Gastroesophageal sphincter (tissue), 4 donors: ENCODE data around the gene STARD10. TPM values are rescaled to one million over a fixed set of nuclear protein-coding genes. Genes with fewer than 3 reads are reported as not detected.

Experiments
- ATAC-seq: fragments of 150-250 bp; one replicate; pipeline ENCODE4 v1.9.1; 2016; ENCODE audit warnings: mild to moderate bottlenecking, moderate library complexity
- H3K27ac ChIP-seq, 4 donors: fragments of 200-600 bp; sonication (generic) in 3 of 4; 1 replicate in 3 of 4; 2 replicates in 1 of 4; pipeline ENCODE4 v1.5.1; 2016 to 2019
- H3K27me3 ChIP-seq: fragments of 200-600 bp; sonication (generic); one replicate; pipeline ENCODE4 v1.5.1; 2019
- H3K36me3 ChIP-seq, 2 donors: fragments of 200-600 bp; sonication (generic); one replicate each; pipeline ENCODE4 v1.5.1; 2019; ENCODE audit warnings: control low read depth in 1 of 2
- H3K4me1 ChIP-seq, 3 donors: fragments of 200-600 bp; sonication (generic); 1 replicate in 2 of 3; 2 replicates in 1 of 3; pipeline ENCODE4 v1.5.1; 2016 to 2019; ENCODE audit warnings: control low read depth in 2 of 3
- H3K4me3 ChIP-seq, 2 donors: fragments of 200-600 bp; sonication (generic); one replicate each; pipeline ENCODE4 v1.5.1; 2019; ENCODE audit warnings: mild to moderate bottlenecking in 1 of 2, moderate library complexity in 1 of 2
- H3K9me3 ChIP-seq, 3 donors: fragments of 200-600 bp; sonication (generic); one replicate each; pipeline ENCODE4 v1.5.1; 2017 to 2019; ENCODE audit warnings: control low read depth in 2 of 3
- CTCF ChIP-seq, 4 experiments: fragments of 200-600 bp in 2 of 4; fragments of 450-650 bp in 2 of 4; sonication (generic) in 1 of 4; IDR thresholded peaks; one replicate each; pipeline ENCODE4 v1.5.1; 2017 to 2019; ENCODE audit warnings: antibody characterized with exemption in 4 of 4, mild to moderate bottlenecking in 2 of 4, moderate library complexity in 2 of 4
- EP300 ChIP-seq: sonication (generic); formaldehyde crosslinking; IDR thresholded peaks from one replicate; pipeline ENCODE4 v1.6.1; 2017; ENCODE audit warnings: antibody characterized with exemption, mild to moderate bottlenecking
- POLR2A ChIP-seq, 2 donors: fragments of 450-650 bp; IDR thresholded peaks; one replicate each; pipeline ENCODE4 v1.6.1; 2017; ENCODE audit warnings: antibody characterized with exemption in 2 of 2, mild to moderate bottlenecking in 2 of 2, moderate library complexity in 1 of 2
- POLR2AphosphoS5 ChIP-seq: sonication (generic); formaldehyde crosslinking; IDR thresholded peaks from one replicate; pipeline ENCODE4 v1.6.1; 2017; ENCODE audit warnings: antibody characterized with exemption
- WGBS, 2 donors: methylation state at CpG; one replicate each; pipeline ENCODE4 v1.1.5; 2018; ENCODE audit warnings: low coverage in 1 of 2; 5-methylcytosine and 5-hydroxymethylcytosine counted together
- total RNA-seq, 4 donors: library from RNA; depleted of rRNA; stranded (reverse); fragments of >200 nt; gene quantifications; one replicate each; pipeline ENCODE4 v1.1.0, GENCODE V29; 2016

Gene STARD10
- total RNA-seq, 4 donors from 2014 or later: 35.8 to 56.6 (median 45.0) TPM

DNA sequence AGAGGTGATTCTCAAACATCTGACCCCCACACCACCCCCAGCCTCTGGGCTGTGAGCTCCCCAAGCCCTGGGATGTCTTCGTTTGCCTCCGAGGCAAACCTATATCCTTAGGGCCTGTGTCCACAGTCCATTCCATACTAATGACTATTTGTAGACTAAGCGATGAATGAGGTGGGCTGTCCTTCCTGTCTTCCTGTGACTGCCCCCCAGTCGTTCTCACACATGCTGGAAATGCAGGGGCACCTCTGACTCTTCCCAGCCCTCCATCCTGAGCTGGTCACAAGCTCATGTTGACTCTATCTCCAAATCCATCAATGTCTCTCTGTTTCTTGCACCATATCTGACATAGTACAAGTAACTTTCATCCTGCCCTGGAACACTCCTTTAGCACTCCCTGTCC, 25.1 kb upstream of the STARD10 start:
- WGBS, 2 donors: 41 to 76% methylated on average over 2 to 3 of the region's 4 CpGs
- H3K4me3 ChIP-seq: no peak overlapping the region
- H3K27ac ChIP-seq: no peak overlapping the region
- no peaks in the 10 kb centered on the region for H3K9me3 ChIP-seq
- ATAC-seq: no peak
- H3K4me1 ChIP-seq: peaks cover 0 to 45% (median 14%) of the 10 kb centered on the region in 3 donors
- H3K27me3 ChIP-seq: no peaks in the 10 kb centered on the region
- no peak for TF ChIP-seq EP300
- TF ChIP-seq CTCF (IDR thresholded peaks at IDR 0.05): no peak
- TF ChIP-seq POLR2AphosphoS5: no peak
- TF ChIP-seq POLR2A (IDR thresholded peaks at IDR 0.05): no peak
- H3K36me3 ChIP-seq: peaks cover 0 to 40% of the 10 kb centered on the region in 2 donors

GRCh38 chr11:72817966-72818365, 24.1 kb upstream of the STARD10 start:
- Histone ChIP-seq H3K4me3 (no peak overlapping the region), H3K27me3 (no peaks in the 10 kb centered on the region), H3K9me3 (no peaks in the 10 kb centered on the region), H3K4me1 (peaks cover 0 to 54% (median 20%) of the 10 kb centered on the region in 3 donors), H3K27ac (no peak overlapping the region), H3K36me3 (peaks cover 0 to 40% of the 10 kb centered on the region in 2 donors)
- TF ChIP-seq CTCF (IDR thresholded peaks at IDR 0.05): no peak
- TF ChIP-seq POLR2A (IDR thresholded peaks at IDR 0.05): no peak
- TF ChIP-seq EP300: no peak
- no peak for TF ChIP-seq POLR2AphosphoS5
- 92 to 98% methylated on average over 3 to 4 of the region's 4 CpGs for WGBS, 2 donors
- ATAC-seq: no peak

- 100% methylated on average over 2 of the region's 7 CpGs; no CpG with 5 or more reads in 1 of the 2 donors for WGBS, 2 donors
- Histone ChIP-seq H3K27ac (no peak overlapping the region), H3K36me3 (peaks cover 0 to 40% of the 10 kb centered on the region in 2 donors), H3K27me3 (no peaks in the 10 kb centered on the region), H3K4me1 (peaks cover 0 to 55% (median 28%) of the 10 kb centered on the region in 3 donors), H3K9me3 (no peaks in the 10 kb centered on the region), H3K4me3 (no peak overlapping the region)
- ATAC-seq: no peak
- no peak for TF ChIP-seq CTCF (IDR thresholded peaks at IDR 0.05)
Measured at GRCh38 chr11:72816404-72816990, 22.6 kb upstream of the STARD10 start.

DNA sequence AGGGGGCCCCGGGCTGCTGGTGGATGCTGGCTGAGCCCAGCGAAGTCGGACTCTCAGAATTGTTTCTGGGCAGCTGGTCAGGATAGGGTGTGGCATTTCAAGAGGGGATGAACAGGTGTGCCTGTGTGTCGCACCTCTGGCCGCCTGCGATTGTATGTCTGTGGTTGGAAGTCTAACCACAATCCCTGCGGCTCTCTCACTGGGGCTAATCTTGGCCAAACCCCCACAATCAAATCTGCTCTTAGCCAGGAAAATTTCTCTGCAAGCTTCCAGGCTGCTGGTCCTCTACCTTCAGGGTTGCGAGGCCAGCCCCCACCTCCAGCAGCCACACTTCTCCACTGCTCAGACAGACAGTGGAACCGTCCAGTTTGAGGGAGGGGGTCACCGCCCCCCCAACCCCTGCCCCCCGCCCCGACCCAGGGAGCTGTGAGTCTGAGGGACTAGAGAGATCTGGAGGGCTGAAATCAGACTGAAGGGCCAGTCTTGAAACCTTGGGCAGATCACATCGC, 21.3 kb upstream of the STARD10 start:
- WGBS, 2 donors: 100% methylated on average over 1 of the region's 13 CpGs; no CpG with 5 or more reads in 1 of the 2 donors
- Histone ChIP-seq H3K36me3 (peaks cover 0 to 34% of the 10 kb centered on the region in 2 donors), H3K27ac (peak overlapping the region in 3 of 4 donors; percentile 92 to 96 (median 93)), H3K9me3 (no peaks in the 10 kb centered on the region), H3K27me3 (no peaks in the 10 kb centered on the region), H3K4me1 (peaks cover 0 to 53% (median 24%) of the 10 kb centered on the region in 3 donors), H3K4me3 (peak overlapping the region; percentile 59 to 67)
- TF ChIP-seq CTCF (IDR thresholded peaks at IDR 0.05) (no peak), POLR2A (IDR thresholded peaks at IDR 0.05) (no peak), POLR2AphosphoS5 (no peak)
- ATAC-seq: no peak
